B cell (primary cell): ENCODE data around the gene NELL1.

ENCODE experiments used
- EZH2 ChIP-seq: IDR thresholded peaks from 2 replicates; pipeline ENCODE4 v1.6.1; 2012; ENCODE audit warnings: borderline replicate concordance, low read depth, mild to moderate bottlenecking, moderate library complexity, low read length; ENCODE audit not compliant: insufficient read depth, poor library complexity, severe bottlenecking
- TF ChIP-seq, protein P1 (sequence below): fragments of 200-600 bp; IDR thresholded peaks from one replicate; pipeline ENCODE4 v1.8.0; 2022; ENCODE audit warnings: antibody characterized with exemption, mild to moderate bottlenecking

DNA sequence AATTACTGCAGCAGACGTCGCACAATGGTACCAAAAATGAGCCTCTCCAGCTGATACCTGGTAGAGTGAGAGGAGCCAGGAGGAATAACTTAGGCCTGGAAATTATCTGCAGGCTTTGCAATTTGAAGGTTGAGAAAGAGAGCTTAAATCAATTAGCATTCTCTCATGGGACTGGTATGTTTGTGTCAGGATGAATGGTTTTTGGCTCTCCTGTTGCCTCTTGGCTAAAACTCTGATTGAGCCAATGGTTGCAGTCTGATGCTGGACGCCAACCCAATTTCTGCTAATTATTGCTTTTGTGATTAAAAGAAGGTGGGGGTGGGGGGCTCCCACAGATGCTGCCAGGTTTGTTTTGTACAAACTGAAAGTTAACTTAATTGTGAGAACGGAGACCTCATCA lies 12.5 kb upstream of the NELL1 start:
- TF ChIP-seq, protein P1, sequence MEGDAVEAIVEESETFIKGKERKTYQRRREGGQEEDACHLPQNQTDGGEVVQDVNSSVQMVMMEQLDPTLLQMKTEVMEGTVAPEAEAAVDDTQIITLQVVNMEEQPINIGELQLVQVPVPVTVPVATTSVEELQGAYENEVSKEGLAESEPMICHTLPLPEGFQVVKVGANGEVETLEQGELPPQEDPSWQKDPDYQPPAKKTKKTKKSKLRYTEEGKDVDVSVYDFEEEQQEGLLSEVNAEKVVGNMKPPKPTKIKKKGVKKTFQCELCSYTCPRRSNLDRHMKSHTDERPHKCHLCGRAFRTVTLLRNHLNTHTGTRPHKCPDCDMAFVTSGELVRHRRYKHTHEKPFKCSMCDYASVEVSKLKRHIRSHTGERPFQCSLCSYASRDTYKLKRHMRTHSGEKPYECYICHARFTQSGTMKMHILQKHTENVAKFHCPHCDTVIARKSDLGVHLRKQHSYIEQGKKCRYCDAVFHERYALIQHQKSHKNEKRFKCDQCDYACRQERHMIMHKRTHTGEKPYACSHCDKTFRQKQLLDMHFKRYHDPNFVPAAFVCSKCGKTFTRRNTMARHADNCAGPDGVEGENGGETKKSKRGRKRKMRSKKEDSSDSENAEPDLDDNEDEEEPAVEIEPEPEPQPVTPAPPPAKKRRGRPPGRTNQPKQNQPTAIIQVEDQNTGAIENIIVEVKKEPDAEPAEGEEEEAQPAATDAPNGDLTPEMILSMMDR = no peak
- no peak for TF ChIP-seq EZH2
